Left ventricle myocardium inferior (tissue), 1 donor: ENCODE measurements around the gene SH3PXD2A. TPM values are rescaled to one million over a fixed set of nuclear protein-coding genes. Genes with fewer than 3 reads are reported as not detected.
"Not testable (repeated sequence)": the region's sequence is repeated elsewhere in the genome, so short reads cannot be mapped to it uniquely, and the experiment has no call there.

Experiments used
- DNase-seq: peaks from one replicate; pipeline ENCODE4 v3.0.0-alpha.2; 2020
- H3K27ac ChIP-seq: fragments of 200-600 bp; replicated peaks from 2 replicates; pipeline ENCODE4 v1.8.0; 2021
- H3K27me3 ChIP-seq: fragments of 200-600 bp; 2 replicates; pipeline ENCODE4 v1.8.0; 2021; ENCODE audit warnings: low read depth
- H3K36me3 ChIP-seq: fragments of 200-600 bp; 2 replicates; pipeline ENCODE4 v1.8.0; 2021
- H3K4me1 ChIP-seq: fragments of 200-600 bp; 2 replicates; pipeline ENCODE4 v1.8.0; 2021
- H3K4me3 ChIP-seq: fragments of 200-600 bp; 2 replicates; pipeline ENCODE4 v1.8.0; 2021; ENCODE audit warnings: mild to moderate bottlenecking, moderate library complexity
- H3K9me3 ChIP-seq: fragments of 200-600 bp; replicated peaks from 2 replicates; pipeline ENCODE4 v1.8.0; 2021
- CTCF ChIP-seq: fragments of 200-600 bp; IDR thresholded peaks from 2 replicates; pipeline ENCODE4 v1.8.0; 2021; ENCODE audit warnings: antibody characterized with exemption, mild to moderate bottlenecking, borderline replicate concordance
- intact Hi-C: fragments of 100-400 bp; cut with micrococcal nuclease; formaldehyde crosslinking; loops from one replicate; pipeline ENCODE4 v1.11.0; 2022
- total RNA-seq: library from RNA; stranded (reverse); fragmentation: NEBNext Ultra II Directional; extraction: Animal tissue kit (Norgen Biotek cat#: 25700); gene quantifications from one replicate; pipeline ENCODE4 v1.2.1, GENCODE V29; 2021
- donor health status: DM: no; HTN: yes; CAD: no; lungs with severe emphysema.

The SH3PXD2A gene
- total RNA-seq, 1 donor from 2014 or later: 34.4 TPM

- Histone ChIP-seq H3K4me1 (peaks cover 87% of the 10 kb centered on the region), H3K27ac (peak overlapping the region; percentile 87), H3K4me3 (peak overlapping the region; percentile 14), H3K36me3 (no peaks in the 10 kb centered on the region), H3K9me3 (no peaks in the 10 kb centered on the region), H3K27me3 (no peaks in the 10 kb centered on the region)
- intact Hi-C loops: no loop called here
- TF ChIP-seq CTCF: no peak
- no peak for DNase-seq
Observed at GRCh38 chr10:103849212-103849877, 6.0 kb downstream of the SH3PXD2A start.

GRCh38 chr10:103847909-103848468, 7.4 kb downstream of the SH3PXD2A start:
- no peak overlapping the region for H3K27ac ChIP-seq
- H3K27me3 ChIP-seq: no peaks in the 10 kb centered on the region
- H3K9me3 ChIP-seq: no peaks in the 10 kb centered on the region
- intact Hi-C loops: no loop called here
- peak; percentile 17 for TF ChIP-seq CTCF
- no peaks in the 10 kb centered on the region for H3K36me3 ChIP-seq
- peaks cover 87% of the 10 kb centered on the region for H3K4me1 ChIP-seq
- no peak overlapping the region for H3K4me3 ChIP-seq
- no peak for DNase-seq

GRCh38 chr10:103847346-103847745, 8.0 kb downstream of the SH3PXD2A start:
- DNase-seq: no peak
- intact Hi-C loops: no loop called here
- H3K4me1 ChIP-seq: peaks cover 87% of the 10 kb centered on the region

GRCh38 chr10:103845972-103846371, 9.4 kb downstream of the SH3PXD2A start:
- no peaks in the 10 kb centered on the region for H3K27me3 ChIP-seq
- no peaks in the 10 kb centered on the region for H3K9me3 ChIP-seq
- peak overlapping the region; percentile 47 for H3K27ac ChIP-seq
- TF ChIP-seq CTCF: no peak
- intact Hi-C loops: no loop called here
- no peak for DNase-seq
- no peak overlapping the region for H3K4me3 ChIP-seq
- H3K36me3 ChIP-seq: no peaks in the 10 kb centered on the region
- H3K4me1 ChIP-seq: peaks cover 83% of the 10 kb centered on the region

More at GRCh38 chr10:103847346-103847745, 8.0 kb downstream of the SH3PXD2A start:
- Histone ChIP-seq H3K27ac (no peak overlapping the region), H3K36me3 (no peaks in the 10 kb centered on the region), H3K27me3 (no peaks in the 10 kb centered on the region), H3K9me3 (no peaks in the 10 kb centered on the region), H3K4me3 (no peak overlapping the region)
- TF ChIP-seq CTCF: no peak

- Histone ChIP-seq H3K27ac (peak overlapping the region; percentile 47), H3K4me1 (peaks cover 83% of the 10 kb centered on the region)
- H3K27me3 ChIP-seq, DNase-seq, H3K4me3 ChIP-seq, H3K36me3 ChIP-seq, intact Hi-C loops, H3K9me3 ChIP-seq: not testable (repeated sequence)
Observed at GRCh38 chr10:103845346-103845745, 10.0 kb downstream of the SH3PXD2A start.

- Histone ChIP-seq H3K9me3 (no peaks in the 10 kb centered on the region), H3K27ac (peak overlapping the region; percentile 82), H3K36me3 (no peaks in the 10 kb centered on the region), H3K27me3 (no peaks in the 10 kb centered on the region), H3K4me1 (peaks cover 83% of the 10 kb centered on the region), H3K4me3 (no peak overlapping the region)
- no peak for DNase-seq
- intact Hi-C loops: no loop called here
- TF ChIP-seq CTCF: no peak
Observed at GRCh38 chr10:103843854-103844570, 11.4 kb downstream of the SH3PXD2A start.
